C4-2B (cell line): ENCODE measurements around the gene PRG3.

Source experiments
- CTCF ChIP-seq: fragments of 450-650 bp; conservative IDR thresholded peaks from 2 replicates; pipeline ENCODE4 v1.5.1; 2017; ENCODE audit warnings: mild to moderate bottlenecking
- ZFX ChIP-seq: fragments of 450-650 bp; IDR thresholded peaks from 2 replicates; pipeline ENCODE4 v1.6.1; 2017

DNA sequence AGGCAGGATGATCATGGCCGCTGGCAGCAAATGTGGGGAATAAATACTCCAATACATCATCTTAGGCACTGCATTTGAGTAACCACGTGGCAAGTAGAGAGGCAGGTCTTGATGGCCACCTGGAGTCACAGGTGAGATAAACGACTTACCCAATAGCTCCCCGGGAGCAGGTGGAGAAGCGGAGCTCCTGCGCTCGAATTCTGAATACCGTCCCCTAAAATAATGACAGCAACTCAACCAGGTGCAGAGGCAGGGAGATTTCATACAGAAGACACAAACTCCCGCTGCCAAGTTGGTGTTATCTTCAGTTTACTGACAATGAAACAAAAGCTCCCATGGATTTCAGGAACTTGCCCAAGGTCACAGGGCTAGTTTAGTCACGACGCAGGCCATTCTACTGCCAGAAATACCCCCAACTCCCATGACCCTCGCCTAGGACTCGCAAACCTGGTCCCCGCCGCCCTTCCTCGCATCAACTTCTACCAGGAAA lies 45.5 kb upstream of the PRG3 start:
- TF ChIP-seq CTCF (no peak), ZFX (no peak)
